ENCODE data around the gene RNF214. TPM values are rescaled to one million over a fixed set of nuclear protein-coding genes. Genes with fewer than 3 reads are reported as not detected.
"Not testable (repeated sequence)": the region's sequence is repeated elsewhere in the genome, so short reads cannot be mapped to it uniquely, and the experiment has no call there.

Gene RNF214
- total RNA-seq, 1 experiment from 2014 or later: 7.4 TPM

- no peak for TF ChIP-seq EZH2 (IDR thresholded peaks at IDR 0.05; ENCODE audit: low read length, unreplicated experiment)
- no peak for TF ChIP-seq CTCF (conservative IDR thresholded peaks at IDR 0.05; ENCODE audit: low read depth, low read length)
- no peak for TF ChIP-seq EZH2phosphoT487 (IDR thresholded peaks at IDR 0.05; ENCODE audit: borderline replicate concordance, low read length)
- no peaks in the 10 kb centered on the region for H3K9me2 ChIP-seq (replicated peaks; ENCODE audit: low read length)
- no TSS peak for BruUV-seq (replicated peaks)
- no peak overlapping the region for H3K4me3 ChIP-seq (ENCODE audit: low read length)
- no peak overlapping the region for H3K9ac ChIP-seq (ENCODE audit: low read length)
- H3K4me1 ChIP-seq (ENCODE audit: insufficient read depth, low read length): no peaks in the 10 kb centered on the region
- H3K79me2 ChIP-seq (ENCODE audit: low read length): no peaks in the 10 kb centered on the region
- intact Hi-C loops (cut with micrococcal nuclease): loop anchor here (5.0 kb wide), 1 partner anchor 72 kb away; no protein-coding TSS in a partner anchor
- ChIA-PET CTCF (no interaction called here), POLR2A (ENCODE audit: unreplicated experiment) (interaction anchor here (0.6 kb wide), 1 partner anchor 60 kb away, joined by 3 read pairs; the partner anchor contains the start of gene PAFAH1B2)
- no peaks in the 10 kb centered on the region for H3K27me3 ChIP-seq (ENCODE audit: low read length)
- H3K36me3 ChIP-seq (ENCODE audit: low read depth, low read length): peaks cover 4% of the 10 kb centered on the region; the same call in 1 of the 2 replicates
- H4K20me1 ChIP-seq (ENCODE audit: low read length): no peaks in the 10 kb centered on the region
- no peak overlapping the region for H2AFZ ChIP-seq (ENCODE audit: low read length)
- H3F3A ChIP-seq (ENCODE audit: low read length, unreplicated experiment): no peaks in the 10 kb centered on the region
- no peak overlapping the region for H3K4me2 ChIP-seq (ENCODE audit: low read length)
- ATAC-seq (no peak), DNase-seq (no peak)
- H3K9me3 ChIP-seq (ENCODE audit: low read length): no peaks in the 10 kb centered on the region
- H3K27ac ChIP-seq (ENCODE audit: low read length): no peak overlapping the region
Measured at GRCh38 chr11:117204283-117205080, 28.0 kb upstream of the RNF214 start.

- no peaks in the 10 kb centered on the region for H3K27me3 ChIP-seq (ENCODE audit: low read length)
- no peak for TF ChIP-seq EZH2phosphoT487 (IDR thresholded peaks at IDR 0.05; ENCODE audit: borderline replicate concordance, low read length)
- TF ChIP-seq CTCF (conservative IDR thresholded peaks at IDR 0.05; ENCODE audit: low read depth, low read length): no peak
- no peak for TF ChIP-seq EZH2 (IDR thresholded peaks at IDR 0.05; ENCODE audit: low read length, unreplicated experiment)
- DNase-seq (no peak), ATAC-seq (no peak)
- no TSS peak for BruUV-seq (replicated peaks)
- H2AFZ ChIP-seq (ENCODE audit: low read length): no peak overlapping the region
- H4K20me1 ChIP-seq (ENCODE audit: low read length): no peaks in the 10 kb centered on the region
- H3F3A ChIP-seq (ENCODE audit: low read length, unreplicated experiment): no peaks in the 10 kb centered on the region
- ChIA-PET CTCF (no interaction called here), POLR2A (ENCODE audit: unreplicated experiment) (no interaction called here)
- no peak overlapping the region for H3K4me2 ChIP-seq (ENCODE audit: low read length)
- H3K4me1 ChIP-seq (ENCODE audit: insufficient read depth, low read length): no peaks in the 10 kb centered on the region
- H3K9me3 ChIP-seq (ENCODE audit: low read length): no peaks in the 10 kb centered on the region
- intact Hi-C loops (cut with micrococcal nuclease): loop anchor here (5.0 kb wide), 1 partner anchor 73 kb away; no protein-coding TSS in a partner anchor
- H3K79me2 ChIP-seq (ENCODE audit: low read length): no peaks in the 10 kb centered on the region
- H3K9ac ChIP-seq (ENCODE audit: low read length): no peak overlapping the region
- H3K9me2 ChIP-seq (replicated peaks; ENCODE audit: low read length): no peaks in the 10 kb centered on the region
- peaks cover 4% of the 10 kb centered on the region; the same call in 1 of the 2 replicates for H3K36me3 ChIP-seq (ENCODE audit: low read depth, low read length)
- H3K27ac ChIP-seq (ENCODE audit: low read length): no peak overlapping the region
- no peak overlapping the region for H3K4me3 ChIP-seq (ENCODE audit: low read length)
Measured at GRCh38 chr11:117205211-117205818, 27.2 kb upstream of the RNF214 start.

GRCh38 chr11:117206111-117206510, 26.4 kb upstream of the RNF214 start:
- intact Hi-C loops (cut with micrococcal nuclease): loop anchor here (5.0 kb wide), 1 partner anchor 74 kb away; no protein-coding TSS in a partner anchor
- H3F3A ChIP-seq (ENCODE audit: low read length, unreplicated experiment); H4K20me1 ChIP-seq (ENCODE audit: low read length); H3K4me1 ChIP-seq (ENCODE audit: insufficient read depth, low read length); CTCF ChIA-PET; BruUV-seq (replicated peaks); H3K9me2 ChIP-seq (replicated peaks; ENCODE audit: low read length); ATAC-seq; H3K9me3 ChIP-seq (ENCODE audit: low read length); H3K4me2 ChIP-seq (ENCODE audit: low read length); H3K36me3 ChIP-seq (ENCODE audit: low read depth, low read length); H3K79me2 ChIP-seq (ENCODE audit: low read length); H3K27me3 ChIP-seq (ENCODE audit: low read length); H3K27ac ChIP-seq (ENCODE audit: low read length); H3K9ac ChIP-seq (ENCODE audit: low read length); DNase-seq; POLR2A ChIA-PET (ENCODE audit: unreplicated experiment); H3K4me3 ChIP-seq (ENCODE audit: low read length); H2AFZ ChIP-seq (ENCODE audit: low read length): not testable (repeated sequence)

GRCh38 chr11:117206859-117207258, 25.6 kb upstream of the RNF214 start:
- H3K36me3 ChIP-seq (ENCODE audit: low read depth, low read length); H3K27me3 ChIP-seq (ENCODE audit: low read length); H3K9ac ChIP-seq (ENCODE audit: low read length); H3K9me3 ChIP-seq (ENCODE audit: low read length); H3K4me1 ChIP-seq (ENCODE audit: insufficient read depth, low read length); BruUV-seq (replicated peaks); POLR2A ChIA-PET (ENCODE audit: unreplicated experiment); H2AFZ ChIP-seq (ENCODE audit: low read length); H3K79me2 ChIP-seq (ENCODE audit: low read length); H3F3A ChIP-seq (ENCODE audit: low read length, unreplicated experiment); H3K4me3 ChIP-seq (ENCODE audit: low read length); CTCF ChIA-PET; H3K27ac ChIP-seq (ENCODE audit: low read length); H4K20me1 ChIP-seq (ENCODE audit: low read length); H3K9me2 ChIP-seq (replicated peaks; ENCODE audit: low read length); H3K4me2 ChIP-seq (ENCODE audit: low read length); DNase-seq: not testable (repeated sequence)
- intact Hi-C loops (cut with micrococcal nuclease): loop anchor here (5.0 kb wide), 1 partner anchor 75 kb away; no protein-coding TSS in a partner anchor
- peak; percentile 57 for ATAC-seq

GRCh38 chr11:117207481-117207880, 25.0 kb upstream of the RNF214 start:
- BruUV-seq (replicated peaks); H3K4me1 ChIP-seq (ENCODE audit: insufficient read depth, low read length); H3K27ac ChIP-seq (ENCODE audit: low read length); H3K9me2 ChIP-seq (replicated peaks; ENCODE audit: low read length); H3K4me3 ChIP-seq (ENCODE audit: low read length); H3K79me2 ChIP-seq (ENCODE audit: low read length); ATAC-seq; POLR2A ChIA-PET (ENCODE audit: unreplicated experiment); H3K27me3 ChIP-seq (ENCODE audit: low read length); H3K4me2 ChIP-seq (ENCODE audit: low read length); H2AFZ ChIP-seq (ENCODE audit: low read length); H3K36me3 ChIP-seq (ENCODE audit: low read depth, low read length); H3K9ac ChIP-seq (ENCODE audit: low read length); CTCF ChIA-PET; DNase-seq; H3K9me3 ChIP-seq (ENCODE audit: low read length); H4K20me1 ChIP-seq (ENCODE audit: low read length); H3F3A ChIP-seq (ENCODE audit: low read length, unreplicated experiment): not testable (repeated sequence)
- intact Hi-C loops (cut with micrococcal nuclease): loop anchor here (5.0 kb wide), 1 partner anchor 75 kb away; no protein-coding TSS in a partner anchor

All from PC-3 (cell line).